BJ (cell line): Measurements from ENCODE around the gene KNSTRN. TPM values are rescaled to one million over a fixed set of nuclear protein-coding genes. Genes with fewer than 3 reads are reported as not detected.

ENCODE experiments used
- CTCF ChIA-PET: fragments of 350-600 bp; formaldehyde crosslinking; extraction: SDS; loops from one replicate; lab custom pipeline; 2021; ENCODE audit warnings: antibody characterized with exemption, inconsistent platforms; lab: Yijun Ruan, JAX
- POLR2A ChIA-PET: fragments of 300-600 bp; sonication (Branson Sonifier 250); formaldehyde crosslinking; extraction: SDS; loops from one replicate; lab custom pipeline; 2021; ENCODE audit warnings: antibody characterized with exemption; lab: Charles Lee
- DNase-seq: peaks from one replicate; pipeline ENCODE4 v3.0.0-alpha.2; 2011; ENCODE audit warnings: low read depth
- H3K27me3 ChIP-seq: 2 replicates; pipeline ENCODE4 v1.6.0; 2011; ENCODE audit warnings: low read length; ENCODE audit not compliant: control insufficient read depth, insufficient read depth
- H3K36me3 ChIP-seq: 2 replicates; pipeline ENCODE4 v1.5.1; 2011; ENCODE audit warnings: low read length; ENCODE audit not compliant: control insufficient read depth, insufficient read depth
- H3K4me3 ChIP-seq: 2 replicates; pipeline ENCODE4 v1.5.1; 2011; ENCODE audit warnings: low read depth, mild to moderate bottlenecking, control low read depth, low read length
- CTCF ChIP-seq: IDR thresholded peaks from 2 replicates; pipeline ENCODE4 v1.5.1; 2011; ENCODE audit warnings: low read depth, mild to moderate bottlenecking, control low read depth, inconsistent platforms, low read length, moderate library complexity; ENCODE audit not compliant: insufficient read depth
- polyA plus RNA-seq: library from polyadenylated mRNA; depleted of rRNA; stranded (reverse); fragments of >200 nt; gene quantifications from 2 replicates; pipeline ENCODE4 v1.2.3, GENCODE V29; 2011

KNSTRN gene
- polyA plus RNA-seq, 1 experiment = 26.4 TPM

DNA sequence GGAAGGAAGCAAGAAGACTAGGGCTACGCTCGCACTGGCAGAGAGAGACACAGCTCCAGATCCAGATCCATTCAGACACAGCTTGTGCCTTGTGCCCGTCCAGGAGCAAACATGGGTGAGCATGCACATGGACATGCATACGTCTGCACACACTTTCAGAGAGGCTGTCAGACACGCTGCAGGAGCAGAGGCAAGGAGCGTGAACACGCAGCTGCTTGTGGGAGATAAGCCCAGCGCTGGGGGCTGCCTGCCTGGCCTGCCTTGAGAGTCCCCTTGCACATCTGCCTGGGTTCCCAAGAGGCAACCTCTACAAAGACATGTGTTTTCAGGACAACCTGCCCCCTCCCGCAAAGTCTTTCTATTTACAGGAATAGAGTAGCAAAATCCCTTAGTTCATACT lies 44.7 kb downstream of the KNSTRN start:
- H3K36me3 ChIP-seq = no peaks in the 10 kb centered on the region
- TF ChIP-seq CTCF = no peak
- DNase-seq = no peak
- no peak overlapping the region for H3K4me3 ChIP-seq
- ChIA-PET CTCF (interaction anchor here (0.6 to 7.8 kb wide), 3 partner anchors 37 to 148 kb away, joined by 3 to 64 read pairs (median 3); no protein-coding TSS in a partner anchor), POLR2A (no interaction called here)
- H3K27me3 ChIP-seq = peaks cover 5% of the 10 kb centered on the region

DNA sequence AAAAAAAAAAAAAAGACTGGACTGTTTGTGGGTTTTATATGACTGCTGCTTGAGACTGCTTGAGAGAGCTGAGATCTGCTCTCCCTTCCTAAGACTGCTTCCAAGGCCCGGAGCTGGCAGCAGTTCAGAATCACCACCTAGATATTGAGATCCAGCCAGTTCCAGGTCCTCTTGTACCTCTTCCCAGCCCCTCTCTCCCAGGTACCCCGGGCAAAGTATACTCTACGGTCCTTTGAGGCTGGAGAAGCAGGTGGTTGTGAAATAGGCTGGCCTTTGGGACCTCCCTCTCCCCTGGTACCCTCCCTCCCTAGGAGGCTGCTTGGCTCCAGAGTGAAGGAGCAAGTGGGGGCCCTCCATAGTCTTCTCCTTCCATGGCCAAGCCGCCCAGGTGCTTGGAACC lies 45.7 kb downstream of the KNSTRN start:
- H3K4me3 ChIP-seq = no peak overlapping the region

GRCh38 chr15:40429068-40429710 lies 46.7 kb downstream of the KNSTRN start:
- no peak for DNase-seq
- ChIA-PET POLR2A (no interaction called here), CTCF (interaction anchor here (1.2 kb wide), 1 partner anchor 9 kb away, joined by 3 read pairs; no protein-coding TSS in a partner anchor)
- TF ChIP-seq CTCF = no peak
- Histone ChIP-seq H3K36me3 (no peaks in the 10 kb centered on the region), H3K27me3 (peaks cover 10% of the 10 kb centered on the region), H3K4me3 (no peak overlapping the region)

More for the DNA sequence above, 45.7 kb downstream of the KNSTRN start:
- TF ChIP-seq CTCF = no peak
- ChIA-PET POLR2A (no interaction called here), CTCF (interaction anchor here (1.2 kb wide), 1 partner anchor 8 kb away, joined by 3 read pairs; no protein-coding TSS in a partner anchor)
- Histone ChIP-seq H3K36me3 (no peaks in the 10 kb centered on the region), H3K27me3 (peaks cover 5% of the 10 kb centered on the region)
- DNase-seq = no peak

- no peak for DNase-seq
- H3K27me3 ChIP-seq = peaks cover 19% of the 10 kb centered on the region
- TF ChIP-seq CTCF = no peak
- no peak overlapping the region for H3K4me3 ChIP-seq
- POLR2A ChIA-PET = no interaction called here
- CTCF ChIA-PET = no interaction called here
- H3K36me3 ChIP-seq = no peaks in the 10 kb centered on the region
These were observed 47.8 kb downstream of the KNSTRN start for GRCh38 chr15:40430271-40430805.

GRCh38 chr15:40435023-40435709 lies 52.6 kb downstream of the KNSTRN start:
- ChIA-PET CTCF (interaction anchor here (0.6 to 2.3 kb wide), 7 partner anchors 11 to 529 kb away, joined by 3 to 7 read pairs (median 4); no protein-coding TSS in a partner anchor), POLR2A (no interaction called here)

More at GRCh38 chr15:40435023-40435709, 52.6 kb downstream of the KNSTRN start:
- TF ChIP-seq CTCF = no peak
- no peak overlapping the region for H3K4me3 ChIP-seq
- no peak for DNase-seq
- no peaks in the 10 kb centered on the region for H3K36me3 ChIP-seq
- peaks cover 38% of the 10 kb centered on the region for H3K27me3 ChIP-seq
